Measurements from ENCODE around the gene LRCOL1.

DNA sequence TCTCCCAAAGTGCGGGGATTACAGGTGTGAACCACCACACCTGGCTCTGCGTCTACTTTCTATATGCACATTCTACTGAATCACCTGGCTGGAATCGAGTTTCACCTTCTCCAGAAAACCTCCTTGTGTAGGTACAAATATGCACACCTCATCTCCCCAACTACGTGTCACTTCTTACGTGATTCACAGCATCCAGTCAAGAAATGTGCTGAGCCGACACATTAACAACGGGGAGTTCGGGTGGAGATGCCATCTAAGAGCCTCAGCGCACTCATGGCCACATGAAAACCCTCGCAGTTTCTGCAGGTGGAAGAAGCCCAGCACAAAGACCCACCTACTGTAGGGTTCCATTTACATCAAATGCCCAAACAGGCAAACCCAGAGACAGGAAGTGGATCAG is 37.5 kb upstream of the LRCOL1 start:
- no peak for TF ChIP-seq CTCF (IDR thresholded peaks at IDR 0.05)
- TF ChIP-seq SIN3A (IDR thresholded peaks at IDR 0.05; ENCODE audit: borderline replicate concordance, insufficient read depth, low read depth, low read length), result no peak
- TF ChIP-seq POLR2AphosphoS5 (IDR thresholded peaks at IDR 0.05; ENCODE audit: low read depth, low read length), result no peak
- no peak for TF ChIP-seq REST (IDR thresholded peaks at IDR 0.05; ENCODE audit: insufficient read depth in 1 of 2, low read depth in 2 of 2, low read length in 1 of 2)

All from Panc1 (cell line).